ENCODE measurements around the gene KCTD8.

- TF ChIP-seq POLR2AphosphoS5 (IDR thresholded peaks at IDR 0.05; ENCODE audit: low read depth, low read length) (no peak), REST (IDR thresholded peaks at IDR 0.05; ENCODE audit: insufficient read depth in 1 of 2, low read depth in 2 of 2, low read length in 2 of 2) (no peak), TAF1 (IDR thresholded peaks at IDR 0.05; ENCODE audit: borderline replicate concordance, insufficient read depth, low read length) (no peak)
Observed at GRCh38 chr4:44186850-44187246, 261.8 kb downstream of the KCTD8 start.
